GM18873 (cell line): ENCODE results near the gene PUS1.
A peak's percentile ranks its signal among the peaks of the same experiment; 100 is the strongest.

Experiments used
- ATAC-seq: cut with Tn5 transposase; IDR thresholded peaks from one replicate; pipeline ENCODE4 v1.9.1; 2021; ENCODE audit warnings: mild to moderate bottlenecking, moderate library complexity, moderate number of reproducible peaks; ENCODE audit not compliant: unreplicated experiment, low FRiP score

Gene PUS1

DNA sequence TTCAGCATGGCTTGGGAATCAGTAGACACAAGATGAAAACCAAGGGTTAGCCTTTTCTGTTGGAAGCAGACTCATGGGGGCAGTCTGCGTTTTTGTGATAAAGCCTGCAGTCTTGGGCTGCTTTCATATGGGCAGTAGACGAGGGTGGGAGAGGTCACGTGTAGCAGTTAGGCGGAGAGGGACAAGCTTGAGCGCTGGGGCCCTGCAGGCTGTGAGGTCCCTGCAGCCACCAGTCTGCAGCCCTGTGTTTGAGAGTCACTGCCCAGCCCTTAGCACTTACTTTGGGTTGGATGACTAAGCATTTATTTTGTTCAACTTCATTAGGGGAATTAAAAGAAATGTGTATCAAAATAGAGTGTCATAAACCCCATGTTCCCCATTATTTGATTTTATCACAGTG is 57.8 kb downstream of the PUS1 start:
- no peak for ATAC-seq

DNA sequence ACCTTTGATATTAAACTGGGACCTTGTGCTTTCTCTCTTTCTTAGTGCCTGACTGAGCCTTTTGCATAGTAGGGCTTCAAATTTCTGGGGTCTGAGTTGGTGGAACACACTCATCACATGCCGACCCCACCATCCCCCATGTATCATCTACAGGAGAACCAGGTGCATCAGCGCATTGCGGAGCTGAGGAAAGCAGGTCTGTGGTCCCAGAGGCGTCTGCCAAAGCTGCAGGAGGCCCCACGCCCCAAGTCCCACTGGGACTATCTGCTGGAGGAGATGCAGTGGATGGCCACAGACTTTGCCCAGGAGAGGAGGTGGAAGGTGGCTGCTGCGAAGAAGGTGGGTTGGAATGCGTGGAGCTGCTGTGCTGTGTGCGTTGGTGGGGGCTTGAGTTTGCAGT is 58.5 kb downstream of the PUS1 start:
- ATAC-seq: no peak

DNA sequence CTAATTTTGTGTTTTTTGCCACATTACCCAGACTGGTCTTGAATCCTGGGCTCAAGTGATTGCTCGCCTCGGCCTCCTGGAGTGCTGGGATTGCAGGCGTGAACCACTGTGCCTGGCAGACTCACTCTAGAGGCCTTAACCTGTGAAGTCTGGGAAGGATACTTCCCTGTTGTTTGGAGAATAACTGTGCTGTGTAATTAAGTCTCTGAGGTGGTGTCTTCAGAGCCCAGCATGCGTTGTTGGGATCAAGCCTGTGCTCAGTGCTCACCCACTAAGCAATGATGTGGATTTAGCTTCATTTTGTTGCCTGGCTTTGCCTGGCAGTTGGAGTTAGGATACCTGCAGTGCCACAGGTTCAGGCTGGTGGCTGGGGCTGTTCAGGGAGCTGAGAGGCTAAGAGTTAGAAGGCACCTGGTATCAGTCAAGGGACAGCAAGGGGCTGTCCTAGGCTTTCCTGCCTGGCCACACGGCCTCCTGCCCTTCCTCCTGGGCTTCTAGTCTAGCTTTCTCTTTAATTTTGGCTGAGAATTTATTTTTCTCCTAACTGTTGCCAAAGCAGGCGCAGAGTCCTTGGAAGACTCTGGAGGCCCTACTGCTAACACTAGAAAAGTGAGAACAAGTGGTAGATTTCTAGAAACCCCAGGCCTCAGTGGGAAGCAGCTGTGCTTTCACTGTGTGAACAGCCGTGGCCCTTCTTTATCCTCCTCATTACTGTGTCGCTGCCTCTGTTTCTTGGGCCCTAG is 59.1 kb downstream of the PUS1 start:
- no peak for ATAC-seq

DNA sequence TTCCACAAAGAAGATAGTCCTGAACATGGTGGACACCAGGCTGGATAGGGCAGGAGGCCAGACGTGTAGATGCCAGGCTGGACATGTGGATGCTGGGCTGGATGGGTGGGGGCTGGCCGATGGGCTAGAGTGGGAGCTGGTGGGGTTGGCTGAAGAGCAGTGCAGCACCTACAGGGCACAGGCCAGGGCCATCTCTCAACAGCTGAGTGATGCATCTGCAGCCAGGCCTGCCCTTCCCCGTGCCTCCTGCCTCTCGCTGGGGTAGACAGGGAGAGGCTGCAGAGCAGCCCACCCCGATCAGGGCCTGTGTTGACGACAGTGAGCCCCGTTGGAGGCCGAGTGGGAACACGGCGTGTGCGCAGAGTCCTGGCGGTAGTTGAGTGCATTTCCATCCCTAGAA is 59.9 kb downstream of the PUS1 start:
- no peak for ATAC-seq

DNA sequence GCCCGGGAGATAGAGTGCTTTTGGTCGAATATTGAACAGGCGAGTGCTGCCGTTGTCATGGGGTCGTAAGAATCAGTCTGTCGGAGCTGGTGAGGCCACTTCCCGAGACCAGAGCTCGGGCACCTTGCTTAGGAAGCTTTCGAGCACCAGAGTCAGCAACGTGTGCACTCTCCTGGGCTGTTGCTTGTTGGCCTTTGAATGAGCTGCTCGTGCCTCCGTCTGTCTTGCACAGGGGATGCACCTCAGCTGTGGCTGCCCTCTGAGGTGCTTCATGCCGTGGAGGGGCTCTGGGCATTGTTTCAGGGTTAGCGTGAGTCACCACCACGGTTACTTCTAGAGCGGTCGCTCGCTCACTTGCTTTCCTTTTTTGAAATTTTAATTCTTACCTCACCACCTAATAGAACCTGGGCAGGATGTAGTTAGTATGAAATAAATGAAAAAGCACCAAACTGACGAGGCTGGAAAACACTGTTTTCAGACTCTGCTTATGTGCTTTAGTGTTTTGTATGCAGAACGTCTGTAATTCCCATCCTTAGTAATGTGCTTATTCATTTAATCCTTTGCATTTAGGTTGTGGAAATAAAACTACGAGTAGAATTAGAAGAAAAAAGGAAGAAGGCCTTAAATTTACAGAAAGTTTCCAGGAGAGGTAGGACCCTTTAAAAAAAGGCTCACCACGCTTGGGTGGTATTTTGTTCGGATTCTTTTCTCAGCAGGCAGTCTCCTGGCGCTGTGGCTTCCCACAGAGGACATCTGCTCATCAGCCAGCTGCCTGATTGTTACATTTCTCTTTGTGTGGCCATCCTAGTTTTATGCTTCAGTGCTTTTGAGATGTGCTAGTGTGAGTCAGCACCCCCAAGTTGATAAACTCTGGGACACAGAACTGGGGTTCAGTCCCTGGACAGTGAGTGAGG is 61.2 kb downstream of the PUS1 start:
- ATAC-seq: no peak

DNA sequence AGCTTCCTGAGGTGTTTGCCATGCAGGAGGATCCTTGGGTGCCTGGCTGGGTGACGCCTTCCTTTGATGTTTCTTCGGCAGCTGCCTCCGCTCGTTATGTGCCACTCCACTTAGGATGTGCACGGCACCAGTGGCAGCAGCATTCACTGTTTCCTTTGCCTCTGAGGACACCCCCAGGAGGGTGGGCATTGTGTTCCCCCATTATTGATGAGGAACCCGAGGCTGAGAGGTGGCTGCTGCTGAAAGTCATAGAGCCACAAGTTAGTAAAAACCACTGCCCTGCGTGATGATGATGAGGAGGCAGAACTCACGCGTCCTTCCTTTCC is 61.9 kb downstream of the PUS1 start:
- no peak for ATAC-seq

DNA sequence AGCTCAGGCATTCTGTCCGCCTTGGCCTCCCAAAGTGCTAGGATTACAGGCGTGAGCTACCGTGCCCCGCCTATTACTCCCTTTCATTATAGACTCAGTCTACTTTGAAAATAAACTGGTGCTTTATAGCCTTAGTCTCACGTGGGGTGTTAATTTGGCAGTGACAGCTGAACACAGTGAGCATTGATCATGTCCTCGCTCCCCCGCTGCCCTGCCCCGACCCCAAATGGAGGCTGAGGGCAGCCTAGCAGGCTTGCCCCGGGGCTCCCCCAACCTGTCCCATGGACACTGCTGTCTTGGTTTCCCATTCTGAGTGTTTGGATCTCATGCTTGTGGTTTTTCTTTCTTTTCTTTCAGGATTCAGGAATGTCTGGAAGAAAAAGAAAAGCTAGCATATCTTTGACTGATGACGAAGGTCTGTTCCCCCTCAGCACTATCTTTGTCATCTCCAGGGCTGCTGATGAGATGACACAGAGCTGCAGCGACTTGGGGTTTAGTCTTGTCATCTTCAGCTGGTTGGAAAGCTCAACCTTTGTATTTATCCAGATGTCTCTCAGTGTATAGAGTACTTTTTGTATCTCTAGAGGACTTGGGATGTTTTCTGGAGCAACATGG is 62.8 kb downstream of the PUS1 start:
- ATAC-seq: no peak

DNA sequence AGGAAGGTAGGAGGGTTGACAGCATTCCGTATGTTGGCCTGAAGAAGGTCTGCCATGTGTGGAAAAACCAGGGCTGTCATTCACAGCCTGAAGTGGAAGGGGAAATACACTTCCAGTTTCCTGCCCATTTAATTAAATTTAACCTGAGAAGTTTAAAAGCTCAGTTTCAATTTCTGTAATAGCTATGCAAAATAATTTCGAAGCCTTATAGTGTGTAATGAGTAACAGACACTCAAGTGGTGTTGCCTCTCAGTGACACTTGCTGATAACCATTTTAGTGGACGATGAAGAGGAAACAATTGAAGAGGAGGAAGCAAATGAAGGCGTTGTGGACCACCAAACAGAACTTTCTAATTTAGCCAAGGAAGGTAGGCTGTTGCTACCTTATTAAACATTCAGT is 65.5 kb downstream of the PUS1 start:
- ATAC-seq: peak; percentile 66
